Epithelial cell of alveolus of lung (primary cell): Measurements from ENCODE around the gene LHB. TPM values are rescaled to one million over a fixed set of nuclear protein-coding genes. Genes with fewer than 3 reads are reported as not detected.

ENCODE experiments used
- total RNA-seq: library from RNA; depleted of rRNA; stranded (reverse); fragments of >200 nt; gene quantifications from 2 replicates; pipeline ENCODE4 v1.2.1, GENCODE V29; 2015

The LHB gene
- total RNA-seq: 0.52 and 1.2 TPM in 2 replicates

GRCh38 chr19:49017041-49017665 is at the start of gene LHB:
LHB (minus strand) TSS chr19:49017091; CDS start chr19:49017081, 10 bp downstream.

GRCh38 chr19:49064768-49065611 is 48.1 kb upstream of the LHB start, which contains the start of gene NTF4:
NTF4 (minus strand) TSS chr19:49064818; CDS start chr19:49061997, 2,821 bp downstream.

GRCh38 chr19:49057636-49058234 is 40.8 kb upstream of the LHB start, which contains the start of gene CGB7:
CGB7 (minus strand) TSS chr19:49057749; CDS start chr19:49055375, 2,374 bp downstream.

GRCh38 chr19:49049011-49049410 is 32.1 kb upstream of the LHB start, which contains the start of gene CGB8:
CGB8 (minus strand) TSS chr19:49049111; CDS start chr19:49048739, 372 bp downstream.

GRCh38 chr19:49043548-49043947 is 26.7 kb upstream of the LHB start, which contains the start of gene CGB5:
CGB5 (plus strand) TSS chr19:49043848; CDS start chr19:49044210, 362 bp downstream.

GRCh38 chr19:49036815-49037214 is 19.9 kb upstream of the LHB start, which contains the start of gene CGB1:
CGB1 (minus strand) TSS chr19:49036895; CDS start chr19:49036711, 184 bp downstream.

GRCh38 chr19:49031642-49032301 is 14.9 kb upstream of the LHB start, which contains the start of gene CGB2:
CGB2 (plus strand) TSS chr19:49031890; CDS start chr19:49032096, 206 bp downstream.

GRCh38 chr19:49024233-49024632 is 7.3 kb upstream of the LHB start, which contains the start of gene CGB3:
CGB3 (minus strand) TSS chr19:49024333; CDS start chr19:49023971, 362 bp downstream.

GRCh38 chr19:48993175-48994034 is 23.5 kb downstream of the LHB start, which contains the start of the genes GYS1 and RUVBL2:
GYS1 (minus strand) TSS chr19:48993309; CDS start chr19:48993112, 197 bp downstream.
RUVBL2 (plus strand) TSS chr19:48993887; CDS start chr19:48993912, 25 bp downstream.

Other genes starting within 250 kb of the LHB start
- gene BCAT2, start 206.1 kb downstream of the LHB start, total RNA-seq: 54.6 and 56.7 TPM in 2 replicates
- 4.0 and 4.6 TPM in 2 replicates for gene HSD17B14, start 180.6 kb downstream of the LHB start, total RNA-seq
- gene PLEKHA4, start 148.5 kb downstream of the LHB start, total RNA-seq: 18.4 and 23.8 TPM in 2 replicates
- 34.5 and 39.9 TPM in 2 replicates for gene PPP1R15A, start 144.7 kb downstream of the LHB start, total RNA-seq
- not detected in 2 replicates for gene TULP2, start 118.3 kb downstream of the LHB start, total RNA-seq
- gene NUCB1, start 116.8 kb downstream of the LHB start, total RNA-seq: 337 and 467 TPM in 2 replicates
- gene DHDH, start 83.4 kb downstream of the LHB start, total RNA-seq: 0.16 TPM in 1 of 2 replicates, not detected in the other
- 111 and 161 TPM in 2 replicates for gene BAX, start 62.2 kb downstream of the LHB start, total RNA-seq
- gene FTL, start 51.8 kb downstream of the LHB start, total RNA-seq: 4,137 and 8,306 TPM in 2 replicates
- gene GYS1, start 23.8 kb downstream of the LHB start, total RNA-seq: 47.3 and 78.4 TPM in 2 replicates
- gene RUVBL2, start 23.2 kb downstream of the LHB start, total RNA-seq: 111 and 241 TPM in 2 replicates
- 1.3 TPM in 1 of 2 replicates, not detected in the other for gene CGB3, start 7.2 kb upstream of the LHB start, total RNA-seq
- gene CGB2, start 14.8 kb upstream of the LHB start, total RNA-seq: not detected in 2 replicates
- not detected in 2 replicates for gene CGB1, start 19.8 kb upstream of the LHB start, total RNA-seq
- 12.3 TPM in 1 of 2 replicates, not detected in the other for gene CGB5, start 26.8 kb upstream of the LHB start, total RNA-seq
- gene CGB8, start 32.0 kb upstream of the LHB start, total RNA-seq: 0.91 TPM in 1 of 2 replicates, not detected in the other
- gene CGB7, start 40.7 kb upstream of the LHB start, total RNA-seq: 0.40 and 2.7 TPM in 2 replicates
- gene NTF4, start 47.7 kb upstream of the LHB start, total RNA-seq: not detected in 2 replicates
- gene KCNA7, start 55.6 kb upstream of the LHB start, total RNA-seq: not detected in 2 replicates
- 119 and 145 TPM in 2 replicates for gene SNRNP70, start 68.4 kb upstream of the LHB start, total RNA-seq
- 3.1 and 7.0 TPM in 2 replicates for gene LIN7B, start 97.3 kb upstream of the LHB start, total RNA-seq
- 0.32 and 4.8 TPM in 2 replicates for gene C19orf73, start 102.1 kb upstream of the LHB start, total RNA-seq
- 2.1 and 8.9 TPM in 2 replicates for gene PPFIA3, start 102.5 kb upstream of the LHB start, total RNA-seq
- 0.32 TPM in 1 of 2 replicates, not detected in the other for gene HRC, start 138.3 kb upstream of the LHB start, total RNA-seq
- gene TRPM4, start 140.7 kb upstream of the LHB start, total RNA-seq: 12.0 and 12.8 TPM in 2 replicates